Esophagus mucosa (tissue), 1 donor: ENCODE data around the gene RPS18. TPM values are rescaled to one million over a fixed set of nuclear protein-coding genes. Genes with fewer than 3 reads are reported as not detected.

ENCODE experiments used
- ATAC-seq: fragments of 200-7000 bp; cut with Tn5 transposase; one replicate; pipeline ENCODE4 v1.9.1; 2020
- total RNA-seq: library from RNA; stranded (reverse); gene quantifications from one replicate; pipeline ENCODE4 v1.2.4, GENCODE V29; 2023
- donor health status: DM: yes; HTN: yes; CAD: no.

RPS18 gene
- total RNA-seq, 1 donor from 2014 or later, result 3,499 TPM

DNA sequence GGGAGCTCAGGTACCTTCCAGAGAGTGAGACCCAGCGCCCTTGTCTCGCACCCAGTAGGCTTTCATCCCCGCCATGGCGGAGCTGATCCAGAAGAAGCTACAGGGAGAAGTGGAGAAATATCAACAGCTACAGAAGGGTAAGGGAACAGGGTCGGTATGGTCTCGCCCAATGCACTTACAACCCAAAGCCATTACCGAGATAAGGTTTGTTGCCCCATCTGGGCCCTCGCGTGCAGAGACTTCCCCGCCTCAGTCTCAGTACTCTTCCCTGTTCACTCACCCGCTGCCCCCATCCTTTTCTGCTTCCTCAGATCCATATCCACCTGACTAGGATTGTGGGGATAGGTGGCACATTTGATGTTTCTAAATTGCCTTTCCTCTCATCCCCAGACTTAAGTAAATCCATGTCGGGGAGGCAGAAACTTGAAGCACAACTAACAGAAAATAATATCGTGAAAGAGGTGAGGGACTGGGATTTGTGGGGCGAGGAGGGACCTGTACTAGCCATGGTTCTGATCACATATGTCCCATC is 18.0 kb downstream of the RPS18 start:
- ATAC-seq, result peak; percentile 6

DNA sequence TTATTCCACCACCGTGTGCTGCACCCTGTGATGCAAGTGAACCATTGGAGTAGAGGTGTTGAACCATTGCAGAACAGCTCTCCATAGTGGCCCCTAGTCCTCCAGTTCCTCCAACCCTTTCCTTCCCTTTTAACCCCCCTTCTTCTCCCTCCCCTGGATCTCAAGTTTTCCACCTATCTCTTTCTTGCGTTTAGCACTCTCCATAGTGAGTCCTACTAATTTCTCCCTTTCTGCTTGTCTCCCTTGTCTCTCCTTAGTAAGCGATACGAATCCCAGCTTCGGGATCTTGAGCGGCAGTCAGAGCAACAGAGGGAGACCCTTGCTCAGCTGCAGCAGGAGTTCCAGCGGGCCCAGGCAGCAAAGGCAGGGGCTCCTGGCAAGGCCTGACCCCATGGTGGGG is 18.6 kb downstream of the RPS18 start:
- ATAC-seq, result no peak

DNA sequence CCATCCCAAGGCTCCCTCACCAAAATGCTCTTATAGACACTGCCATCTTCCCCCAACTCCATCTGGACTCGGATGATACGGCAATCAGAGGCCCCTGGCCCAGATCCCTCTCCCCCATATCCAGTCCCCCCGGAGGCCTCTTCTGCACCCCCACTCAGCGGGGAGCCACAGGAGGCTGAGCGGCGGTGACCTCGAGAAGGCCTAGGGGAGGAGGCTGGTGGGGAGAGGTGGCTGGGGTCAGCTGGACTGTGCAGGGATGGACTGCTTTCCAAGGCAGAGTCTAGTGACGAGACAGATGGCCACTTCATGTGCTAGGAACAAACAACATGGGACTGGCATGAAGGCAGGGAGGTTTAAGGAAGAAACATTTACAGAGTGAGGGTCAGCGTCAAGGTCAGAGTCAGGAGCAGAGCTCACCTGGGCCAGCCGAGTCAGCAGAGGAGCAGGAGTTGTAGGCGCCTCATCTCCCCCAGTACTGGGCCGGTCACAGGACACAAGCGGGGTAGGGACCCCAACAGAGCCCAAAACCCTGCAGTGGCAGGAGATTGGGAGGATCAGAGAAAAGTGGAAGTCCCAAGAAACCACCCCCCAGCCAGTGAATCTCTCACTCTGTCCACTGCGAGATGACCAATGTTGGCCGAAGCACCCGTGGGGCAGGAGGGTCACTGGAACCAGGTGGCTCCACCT is 21.3 kb downstream of the RPS18 start:
- ATAC-seq, result no peak

DNA sequence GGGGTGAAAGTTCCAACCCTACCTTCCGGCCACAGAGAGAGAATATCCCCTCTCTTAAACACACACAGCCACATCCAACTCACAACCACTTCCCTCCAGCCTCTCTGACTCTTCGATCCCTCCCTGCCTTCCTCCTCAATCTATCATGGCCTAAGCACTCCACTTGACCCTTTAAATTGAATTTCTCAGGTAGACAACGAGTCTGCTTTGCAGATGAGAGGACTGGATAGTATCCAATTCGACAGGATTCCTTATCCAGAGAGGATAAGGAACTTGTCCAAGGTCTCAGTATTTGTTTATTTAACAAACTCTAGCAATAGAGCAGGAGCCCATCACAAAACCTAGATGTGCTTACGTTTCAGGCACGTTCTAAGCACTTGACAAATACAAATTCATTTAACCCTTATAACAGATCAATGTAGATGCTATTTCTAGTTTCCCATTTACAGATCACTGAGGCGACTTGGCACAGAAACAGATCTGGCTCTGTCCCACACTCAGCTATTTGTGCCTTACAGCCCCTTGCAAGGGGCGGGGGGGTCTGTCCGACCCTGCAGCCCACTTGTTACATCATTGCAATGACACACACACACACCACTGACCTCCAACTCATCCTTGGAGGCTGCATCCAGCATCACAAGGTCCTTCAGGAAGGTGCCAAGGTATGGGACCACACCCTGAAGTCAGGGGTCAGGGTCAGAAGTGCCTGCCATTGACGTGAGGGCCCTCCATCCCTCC is 22.4 kb downstream of the RPS18 start:
- ATAC-seq, result no peak

DNA sequence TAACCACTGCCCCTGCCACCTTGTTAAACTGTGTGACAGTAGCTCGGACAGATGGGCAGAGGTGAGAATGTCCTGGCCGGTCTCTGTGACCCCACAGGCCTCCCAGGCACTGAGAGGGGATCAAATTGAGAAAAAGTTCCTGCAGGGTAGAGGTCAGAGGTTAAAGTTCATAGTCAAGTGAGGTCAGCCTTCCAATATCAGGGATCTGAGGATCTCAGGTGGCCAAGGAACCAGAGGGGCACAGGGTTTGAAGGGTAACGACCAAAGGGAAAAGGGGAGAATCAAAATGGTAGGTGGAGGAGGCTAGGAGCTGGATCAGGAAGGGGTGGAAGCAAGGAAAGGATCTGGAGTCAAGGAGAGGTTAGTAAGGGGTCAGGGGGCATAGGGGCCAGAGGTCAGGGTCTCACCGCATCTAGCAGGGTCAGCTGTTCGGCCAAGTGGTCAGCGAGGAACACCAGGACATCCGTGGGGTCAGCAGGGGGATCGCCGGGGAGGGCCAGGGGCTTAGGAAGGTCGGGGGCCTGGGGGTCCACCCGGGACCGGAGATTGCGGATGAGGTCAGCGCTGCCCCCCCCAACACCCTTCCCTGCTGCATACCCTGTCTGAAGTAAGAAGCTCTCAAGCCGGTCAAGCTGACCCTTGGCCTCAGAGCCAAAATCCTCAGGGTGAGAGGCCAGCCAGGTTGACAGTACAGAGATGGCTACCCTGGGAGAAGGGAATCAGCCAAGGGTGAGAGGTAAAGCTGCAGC is 23.9 kb downstream of the RPS18 start:
- no peak for ATAC-seq

DNA sequence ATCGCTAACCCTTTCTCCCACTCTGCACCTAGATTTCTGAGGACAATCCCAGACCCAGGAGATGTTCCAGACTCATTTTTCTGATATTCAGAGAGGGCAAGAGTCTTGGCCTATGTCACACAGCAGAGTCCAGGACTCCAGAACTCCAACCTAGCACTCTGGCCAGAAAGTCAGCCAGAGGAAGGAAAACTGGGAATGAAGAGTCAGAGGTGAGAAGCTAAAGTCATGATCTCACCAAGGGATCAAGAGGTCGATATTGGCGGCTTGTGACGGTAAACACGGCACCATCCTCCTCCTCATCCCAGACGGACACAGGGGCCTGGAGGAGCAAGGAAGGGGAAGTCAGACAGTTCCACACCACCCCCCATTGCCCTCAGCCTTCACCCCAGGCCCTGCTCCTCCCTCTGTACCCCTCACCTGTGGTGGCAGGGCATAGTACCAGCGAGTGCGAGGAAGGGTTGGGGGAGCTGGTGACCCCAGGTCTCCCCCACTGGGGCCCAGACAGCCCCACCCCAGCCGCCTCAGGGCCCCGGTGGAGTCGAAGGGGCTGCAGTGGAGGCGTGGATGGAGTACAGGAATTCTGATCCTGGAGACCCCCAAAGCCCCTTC is 25.0 kb downstream of the RPS18 start:
- ATAC-seq, result no peak

DNA sequence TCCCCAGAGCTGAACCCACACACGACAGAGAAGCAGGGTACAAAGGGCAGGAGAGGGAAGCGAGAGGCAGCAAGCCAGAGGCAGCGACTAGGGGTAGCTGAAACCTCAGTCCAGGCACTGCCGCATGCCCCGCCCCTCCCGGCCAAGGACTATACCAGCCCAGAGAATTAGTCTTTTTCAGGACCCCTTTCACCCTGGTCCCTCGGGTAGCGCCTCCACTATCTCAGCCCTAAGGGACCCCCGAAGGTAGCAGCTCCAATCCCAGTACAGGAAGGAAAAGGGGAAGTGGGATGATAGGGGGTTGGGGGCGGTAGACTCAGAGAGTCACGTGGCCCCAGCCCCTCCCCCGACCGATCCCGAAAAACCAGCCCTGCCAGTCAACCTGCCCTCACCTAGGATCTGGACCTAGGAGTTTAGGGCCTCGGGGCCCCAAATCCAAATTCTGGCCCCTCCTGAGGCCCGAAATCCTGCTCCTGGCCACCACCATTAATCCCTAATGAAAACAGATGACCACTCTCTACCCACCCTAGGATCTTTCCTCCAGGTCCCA is 25.6 kb downstream of the RPS18 start:
- peak; percentile 58 for ATAC-seq

DNA sequence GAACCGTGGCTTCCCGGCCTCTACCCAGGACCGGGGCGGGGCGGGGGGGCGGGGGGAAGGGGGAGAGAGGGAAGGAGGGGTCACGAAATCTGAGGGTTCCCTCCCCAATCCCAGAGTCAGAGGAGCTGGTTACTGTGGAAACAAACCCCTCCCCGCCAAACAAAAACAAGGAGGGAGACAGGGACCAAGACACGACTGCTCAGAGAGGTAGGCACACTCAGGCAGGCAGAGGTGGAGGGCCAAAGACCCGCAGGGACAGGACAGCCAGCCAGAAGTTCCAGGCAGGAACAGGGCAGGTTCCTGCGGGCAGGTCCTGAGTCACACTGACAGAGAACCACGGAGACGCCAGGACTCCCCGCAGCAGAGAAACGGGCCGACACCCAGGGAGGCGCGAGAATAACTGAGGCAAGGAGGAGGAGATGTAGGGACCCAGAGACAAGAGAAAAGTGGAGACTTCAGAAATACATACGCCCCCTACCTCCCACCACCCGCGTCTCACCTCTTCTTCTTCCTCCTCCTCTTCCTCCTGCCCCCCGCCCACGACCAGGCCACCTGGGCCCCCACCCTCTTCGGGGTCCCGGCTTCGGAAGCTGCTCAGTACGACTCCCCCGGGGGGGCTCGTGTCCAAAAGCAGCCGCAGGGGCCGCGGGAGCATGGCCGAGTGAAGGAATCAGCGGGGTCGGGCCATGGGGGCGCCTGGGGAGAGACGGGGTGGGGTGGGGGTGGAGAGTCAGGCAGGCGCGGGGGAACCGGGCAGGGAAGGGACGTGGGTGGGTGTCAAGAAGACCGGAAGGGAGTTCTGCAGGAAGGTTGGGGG is 26.3 kb downstream of the RPS18 start:
- ATAC-seq, result peak; percentile 58

DNA sequence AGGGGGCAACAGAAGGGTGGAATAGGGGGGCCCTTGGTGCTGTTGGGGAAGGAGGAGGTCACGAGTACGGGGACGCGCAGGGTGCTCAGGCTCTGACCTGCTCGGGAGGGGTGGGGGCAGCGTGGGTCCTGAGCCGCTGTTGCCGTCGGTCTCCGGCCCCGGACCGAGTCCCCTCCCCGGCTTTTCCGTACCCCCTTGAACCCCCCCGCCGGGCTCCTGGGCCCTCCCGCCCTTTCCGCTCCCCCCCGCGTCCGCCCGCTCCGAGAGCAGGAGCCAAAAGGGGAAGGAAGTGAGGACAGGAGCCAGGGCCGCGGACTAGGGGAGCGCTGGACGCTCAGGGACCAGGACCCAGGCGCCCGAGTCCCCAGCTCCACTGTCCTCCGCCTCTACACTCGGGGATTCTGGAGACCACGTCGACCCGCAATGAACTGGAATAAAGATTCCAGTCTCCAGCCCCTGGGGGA is 26.9 kb downstream of the RPS18 start, which contains the start of gene RGL2:
RGL2 (minus strand) TSS at position 170 of the 464 bp plus-strand sequence. CDS start 332 bp downstream, outside the sequence.
- peak; percentile 39 for ATAC-seq

DNA sequence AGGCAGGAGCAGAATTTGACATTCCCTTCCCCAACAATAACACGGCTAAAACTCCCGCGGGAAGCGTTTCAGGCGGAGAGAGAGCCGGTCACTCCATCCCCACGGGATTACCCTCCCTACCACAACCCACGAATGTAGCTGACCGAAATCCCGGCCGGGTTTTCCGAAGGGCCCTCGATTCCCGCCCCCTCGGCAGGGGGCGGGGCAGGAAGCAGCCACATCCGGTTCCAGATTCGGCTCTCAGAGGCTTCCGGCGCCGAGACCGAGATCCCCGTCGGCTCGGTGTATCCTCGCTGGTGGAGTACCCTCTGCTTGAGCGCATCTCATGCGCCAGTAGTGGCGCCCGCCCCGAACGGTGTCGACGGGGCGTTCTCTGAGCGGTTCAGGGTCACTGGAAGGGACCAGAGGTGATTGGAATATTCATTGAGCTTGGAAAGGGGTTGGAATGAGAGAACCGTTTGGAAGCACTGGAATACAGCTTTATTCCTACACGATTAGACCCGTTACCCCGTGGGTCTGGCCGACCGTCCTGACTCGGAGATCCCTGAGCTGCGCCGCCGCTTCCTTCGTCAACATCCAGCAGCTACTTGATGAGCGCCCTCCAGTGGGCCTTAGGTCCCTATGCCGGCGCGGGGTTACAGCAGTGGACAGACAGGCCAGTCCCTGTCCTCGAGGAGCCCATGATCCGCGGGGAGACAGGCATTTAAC is 27.5 kb downstream of the RPS18 start:
- ATAC-seq, result peak; percentile 65

DNA sequence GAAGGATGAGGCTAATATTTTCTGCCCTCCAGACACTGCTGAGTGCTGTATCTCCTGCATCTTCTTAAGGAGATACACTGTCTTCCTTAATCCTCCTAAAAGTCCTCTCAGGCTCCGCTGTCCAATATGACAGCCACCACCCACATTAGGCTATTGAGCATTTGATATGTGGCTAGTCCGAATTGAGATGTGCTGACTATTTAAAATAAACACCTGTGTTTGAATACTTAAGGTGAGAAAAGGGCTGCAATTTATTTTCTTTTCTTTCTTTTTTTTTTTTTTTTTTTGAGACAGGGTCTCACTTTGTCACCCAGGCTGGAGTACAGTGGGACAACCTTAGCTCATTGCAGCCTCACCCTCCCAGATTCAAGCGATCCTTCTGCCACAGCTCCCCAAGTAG is 30.0 kb downstream of the RPS18 start:
- no peak for ATAC-seq

DNA sequence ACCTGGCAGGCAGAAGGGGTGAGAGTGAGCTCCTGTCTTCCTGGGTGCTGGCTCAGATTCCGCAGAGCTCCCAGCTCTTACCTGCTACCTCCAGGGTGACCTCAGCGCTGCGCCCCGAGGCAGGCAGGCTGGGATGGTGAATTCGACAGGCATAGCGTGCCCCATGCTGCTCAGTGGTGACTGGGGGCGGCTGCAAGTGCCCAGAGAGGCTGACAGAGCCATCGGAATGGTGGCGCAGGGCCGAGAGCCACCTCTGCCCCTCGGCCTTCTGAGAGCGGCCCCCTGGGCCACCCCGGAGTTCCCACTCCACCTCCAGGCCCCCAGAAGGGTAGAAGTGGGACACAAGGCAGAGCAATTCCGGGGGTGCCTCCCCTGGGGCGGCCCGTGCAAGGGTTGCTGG is 32.3 kb downstream of the RPS18 start:
- ATAC-seq, result no peak

DNA sequence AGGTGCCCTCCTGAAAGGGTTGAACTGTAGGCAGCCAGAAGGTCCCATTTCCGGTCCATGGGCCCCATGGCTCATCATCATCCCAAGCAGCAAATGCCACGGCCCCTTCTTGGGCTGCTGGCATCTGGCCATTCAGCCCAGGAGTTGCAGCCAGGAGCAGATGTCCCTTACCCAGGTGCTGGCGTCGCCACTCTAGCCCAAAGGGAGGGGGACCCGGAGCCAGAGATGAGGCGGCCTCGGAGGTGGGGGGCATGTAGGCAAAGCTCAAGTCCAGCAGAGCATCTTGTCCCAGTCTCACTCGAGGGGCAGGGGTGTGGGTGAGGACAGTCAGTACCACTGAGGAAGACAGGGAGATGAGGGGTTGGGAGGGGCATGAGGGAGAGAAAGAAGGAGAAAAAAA is 33.2 kb downstream of the RPS18 start:
- ATAC-seq, result no peak

DNA sequence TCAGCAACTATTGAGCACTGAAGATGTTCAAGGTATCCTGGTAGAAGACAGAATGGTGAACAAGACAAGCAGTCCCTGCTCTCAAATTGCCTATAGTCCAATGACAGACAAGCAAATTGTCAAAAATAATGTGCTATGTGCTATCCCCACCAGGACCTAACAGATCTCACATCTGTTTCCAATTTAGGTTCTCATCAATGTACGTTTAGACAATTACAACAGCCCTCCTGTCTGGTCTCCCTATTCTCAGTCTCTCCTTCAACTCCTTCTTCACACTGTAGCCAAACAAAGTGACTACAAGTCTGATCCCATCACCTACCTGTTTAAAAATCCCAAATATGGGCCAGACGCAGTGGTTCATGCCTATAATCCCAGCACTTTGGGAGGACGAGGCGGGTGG is 34.5 kb downstream of the RPS18 start:
- ATAC-seq, result no peak

DNA sequence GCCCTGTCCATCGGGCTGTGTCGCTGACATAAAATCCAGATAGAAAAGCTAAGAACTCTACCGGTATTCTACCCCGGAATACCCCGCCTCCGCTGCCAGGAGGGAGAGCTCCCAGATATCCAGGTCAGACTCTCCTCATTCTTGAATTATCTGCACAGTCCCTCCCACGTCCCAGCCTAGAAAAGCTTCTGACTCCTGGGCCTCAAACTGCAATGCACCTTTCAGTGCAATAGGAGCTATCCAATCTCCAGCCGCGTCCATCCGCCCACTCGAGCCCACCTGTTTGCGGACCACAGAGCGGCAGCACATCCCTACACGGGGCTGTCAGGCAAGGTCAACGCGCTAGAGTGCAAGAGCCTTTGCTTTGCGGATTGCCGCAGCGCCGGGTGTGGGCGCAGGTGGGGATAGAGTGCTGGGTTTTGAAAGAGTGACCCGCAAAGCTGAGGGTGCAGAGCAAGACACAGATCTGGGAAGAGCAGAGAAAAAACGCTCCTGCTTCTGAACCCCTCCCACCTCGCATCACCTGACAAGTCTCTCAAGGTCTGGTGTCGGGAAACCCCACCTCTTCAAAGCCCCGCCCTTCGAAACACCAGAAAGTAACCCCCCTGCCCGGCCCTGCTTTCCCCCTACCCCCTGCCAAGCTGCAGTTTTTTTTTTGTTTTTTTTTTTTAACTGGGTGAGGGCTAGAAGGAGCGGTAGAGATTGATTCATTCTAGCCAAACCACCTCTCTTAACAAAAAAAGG is 40.7 kb downstream of the RPS18 start:
- ATAC-seq, result peak; percentile 63

DNA sequence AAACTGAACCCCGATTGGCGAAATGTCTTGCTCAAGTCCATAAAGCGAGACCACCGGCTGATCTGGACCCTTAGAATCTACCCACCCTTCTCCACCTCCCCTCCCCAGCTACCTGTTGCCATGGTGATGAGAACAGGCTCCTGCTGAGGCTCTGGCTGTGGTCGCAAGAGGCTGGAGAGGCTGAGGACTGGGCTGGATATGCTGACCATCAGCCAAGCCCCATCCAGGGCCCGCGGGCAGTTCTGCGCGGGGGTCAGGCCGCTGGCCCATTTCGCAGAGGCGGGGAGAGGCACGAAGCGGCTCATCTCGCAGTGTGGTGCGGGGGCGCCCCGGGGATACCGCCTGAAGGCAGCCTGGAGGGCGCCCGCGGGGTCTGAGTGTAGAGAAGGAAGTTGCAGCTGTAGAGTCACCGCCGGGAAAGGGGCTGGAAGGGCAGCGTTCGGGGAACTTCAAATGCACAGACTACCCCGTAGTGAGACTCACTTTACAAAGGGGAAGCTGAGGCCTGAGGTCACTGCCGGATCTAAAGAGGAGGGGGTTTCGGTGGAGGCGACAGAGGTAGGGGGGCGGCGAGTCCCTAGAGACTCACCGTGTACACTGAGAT is 41.3 kb downstream of the RPS18 start:
- peak; percentile 2 for ATAC-seq

DNA sequence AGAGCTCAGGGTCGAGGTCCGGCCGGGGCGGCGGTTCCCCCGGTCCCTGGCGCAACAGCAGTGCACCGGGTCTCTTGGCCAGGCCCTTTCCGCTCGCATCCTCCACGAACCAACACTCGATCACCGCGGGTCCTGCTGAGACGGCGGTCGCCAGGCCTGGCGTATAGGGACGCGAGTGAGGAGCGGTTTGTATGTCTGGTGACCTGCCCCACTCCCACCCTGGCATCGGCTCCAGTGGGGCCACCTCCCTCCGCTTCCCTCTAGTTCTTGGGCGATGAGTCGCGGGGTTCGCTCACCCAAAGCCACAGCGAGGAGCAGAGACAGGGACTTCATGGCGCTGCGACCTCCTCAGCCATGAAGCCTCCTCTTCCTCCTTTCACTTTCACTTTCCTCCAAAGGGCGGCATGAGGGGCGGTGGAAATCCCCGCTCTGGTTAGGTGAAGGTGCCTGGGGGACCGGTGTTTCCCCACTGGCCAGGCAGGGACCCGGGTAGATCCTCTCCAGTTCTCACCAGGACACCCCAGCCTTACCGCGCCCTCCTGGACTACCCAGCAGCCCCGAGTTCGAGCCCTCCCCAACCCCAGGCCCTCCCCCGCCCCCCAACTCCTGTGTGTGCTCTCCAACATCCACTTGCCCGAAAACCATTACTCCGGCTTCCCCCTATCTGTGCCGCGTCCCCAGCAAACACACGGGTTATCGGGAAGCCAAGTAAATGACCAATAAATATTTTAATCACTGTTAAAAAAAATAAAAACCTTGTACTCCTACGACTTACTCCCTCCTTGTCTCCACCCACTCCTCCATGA is 42.0 kb downstream of the RPS18 start, which contains the start of gene TAPBP:
TAPBP (minus strand) TSS at position 370 of the 806 bp plus-strand sequence; CDS start at position 333, 37 bp downstream.
- ATAC-seq, result peak; percentile 5

DNA sequence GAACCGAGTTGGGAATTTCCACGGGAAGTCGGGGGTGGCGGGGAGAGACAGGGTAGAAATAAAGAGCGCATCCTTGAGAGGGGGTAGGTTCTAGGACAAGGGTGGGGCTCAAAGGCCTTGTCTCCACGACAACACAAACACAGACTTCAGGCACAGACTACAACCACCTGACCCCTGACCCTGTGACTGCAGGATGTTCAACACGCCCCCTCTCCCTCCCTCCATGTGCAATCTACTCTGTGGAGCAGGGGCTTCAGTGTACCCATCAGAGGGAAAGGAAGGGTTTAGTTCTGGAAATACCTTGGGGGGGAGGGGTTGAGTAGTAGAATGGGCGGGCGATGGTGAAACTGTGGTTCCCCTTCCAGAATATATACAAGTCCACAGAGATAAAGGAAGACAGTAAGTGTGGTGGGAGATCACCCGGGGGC is 42.7 kb downstream of the RPS18 start:
- peak; percentile 37 for ATAC-seq
